NOMO-1 treated with dmso at 0.1 percent for 144 hours (cell line): Measurements from ENCODE around the gene C20orf173.

Experiments used
- DNase-seq: peaks from one replicate; lab custom pipeline; 2025; ENCODE audit not compliant: unreplicated experiment; lab: John Stamatoyannopoulos, UW

C20orf173 gene

DNA sequence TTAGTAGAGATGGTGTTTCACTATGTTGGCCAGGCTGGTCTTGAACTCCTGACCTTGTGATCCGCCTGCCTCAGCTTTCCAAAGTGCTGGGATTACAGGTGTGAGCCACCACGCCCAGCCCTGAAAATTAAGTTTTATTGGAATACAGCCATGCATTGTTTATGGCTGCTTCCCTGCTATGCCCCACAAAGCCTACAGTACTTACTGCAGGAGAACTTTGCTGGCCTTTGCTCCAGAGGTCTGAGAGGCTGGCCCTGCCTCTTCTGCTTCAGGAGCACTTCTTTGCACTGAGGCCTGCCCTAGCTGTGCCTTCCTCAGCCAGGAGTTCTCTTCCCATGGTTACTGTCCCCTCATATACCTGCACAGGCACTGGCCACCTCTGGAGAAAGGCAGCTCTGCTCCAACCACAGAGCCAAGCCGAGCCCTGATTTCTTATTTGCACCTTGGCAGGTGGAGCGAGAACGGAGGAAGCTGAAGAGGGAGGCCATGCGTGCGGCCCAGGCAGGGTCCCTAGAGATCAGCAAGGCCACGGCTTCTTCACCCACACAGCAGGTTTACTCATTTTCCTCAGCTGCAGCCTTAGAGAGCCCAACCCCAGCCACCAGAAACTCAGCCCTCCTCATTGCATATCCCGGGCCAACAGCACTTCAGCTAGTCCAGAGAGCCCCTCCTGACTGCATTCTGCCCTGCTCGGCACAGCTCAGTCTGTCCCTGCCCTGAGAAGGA, 20.8 kb downstream of the C20orf173 start:
- DNase-seq = no peak

GRCh38 chr20:35506872-35507638, 22.4 kb downstream of the C20orf173 start:
- DNase-seq = no peak

- DNase-seq = no peak
These were observed 23.3 kb downstream of the C20orf173 start for GRCh38 chr20:35506179-35506578.

GRCh38 chr20:35504751-35505150, 24.7 kb downstream of the C20orf173 start:
- DNase-seq = no peak

DNA sequence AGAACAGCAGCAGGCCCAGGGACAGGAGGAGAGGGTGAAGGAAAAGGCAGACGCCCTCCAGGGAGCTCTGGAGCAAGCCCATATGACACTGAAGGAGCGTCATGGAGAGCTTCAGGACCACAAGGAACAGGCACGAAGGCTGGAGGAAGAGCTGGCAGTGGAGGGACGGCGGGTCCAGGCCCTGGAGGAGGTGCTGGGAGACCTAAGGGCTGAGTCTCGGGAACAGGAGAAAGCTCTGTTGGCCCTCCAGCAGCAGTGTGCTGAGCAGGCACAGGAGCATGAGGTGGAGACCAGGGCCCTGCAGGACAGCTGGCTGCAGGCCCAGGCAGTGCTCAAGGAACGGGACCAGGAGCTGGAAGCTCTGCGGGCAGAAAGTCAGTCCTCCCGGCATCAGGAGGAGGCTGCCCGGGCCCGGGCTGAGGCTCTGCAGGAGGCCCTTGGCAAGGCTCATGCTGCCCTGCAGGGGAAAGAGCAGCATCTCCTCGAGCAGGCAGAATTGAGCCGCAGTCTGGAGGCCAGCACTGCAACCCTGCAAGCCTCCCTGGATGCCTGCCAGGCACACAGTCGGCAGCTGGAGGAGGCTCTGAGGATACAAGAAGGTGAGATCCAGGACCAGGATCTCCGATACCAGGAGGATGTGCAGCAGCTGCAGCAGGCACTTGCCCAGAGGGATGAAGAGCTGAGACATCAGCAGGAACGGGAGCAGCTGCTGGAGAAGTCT, 25.5 kb downstream of the C20orf173 start:
- no peak for DNase-seq

- DNase-seq = no peak
These were observed 26.2 kb downstream of the C20orf173 start for GRCh38 chr20:35503281-35503680.

GRCh38 chr20:35502352-35502751, 27.1 kb downstream of the C20orf173 start:
- peak; percentile 42 for DNase-seq

DNA sequence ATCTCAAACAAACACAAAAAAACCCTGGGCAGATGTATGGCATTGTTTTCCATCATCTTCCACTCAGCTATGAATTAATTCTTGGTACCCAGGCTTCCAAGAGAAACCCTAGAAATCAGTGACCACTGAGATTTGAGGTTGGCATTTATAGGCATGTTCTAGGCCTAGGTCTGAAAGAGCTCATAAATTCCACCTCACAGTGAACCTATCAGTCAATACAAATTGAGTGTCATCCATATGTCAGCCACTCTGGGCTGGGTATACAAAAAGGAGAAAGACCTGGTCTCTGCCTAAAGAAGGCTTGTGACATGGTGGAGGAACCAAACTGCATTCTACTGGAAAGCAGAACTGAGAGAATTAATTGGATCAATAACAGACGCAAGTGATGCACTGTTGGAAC, 30.2 kb downstream of the C20orf173 start:
- DNase-seq = no peak

DNA sequence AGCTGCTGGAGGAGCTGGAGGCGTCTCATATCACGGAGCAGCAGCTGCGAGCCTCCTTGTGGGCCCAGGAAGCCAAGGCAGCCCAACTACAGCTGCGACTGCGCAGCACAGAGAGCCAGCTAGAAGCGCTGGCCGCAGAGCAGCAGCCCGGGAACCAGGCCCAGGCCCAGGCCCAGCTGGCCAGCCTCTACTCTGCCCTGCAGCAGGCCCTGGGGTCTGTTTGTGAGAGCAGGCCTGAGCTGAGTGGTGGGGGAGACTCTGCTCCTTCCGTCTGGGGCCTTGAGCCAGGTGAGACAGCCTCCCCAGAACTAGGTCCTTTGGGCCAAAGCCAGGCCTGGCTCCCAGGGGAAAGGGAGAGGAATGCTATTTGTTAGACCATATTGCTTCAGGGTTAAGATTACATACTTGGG, 31.7 kb downstream of the C20orf173 start:
- no peak for DNase-seq

DNA sequence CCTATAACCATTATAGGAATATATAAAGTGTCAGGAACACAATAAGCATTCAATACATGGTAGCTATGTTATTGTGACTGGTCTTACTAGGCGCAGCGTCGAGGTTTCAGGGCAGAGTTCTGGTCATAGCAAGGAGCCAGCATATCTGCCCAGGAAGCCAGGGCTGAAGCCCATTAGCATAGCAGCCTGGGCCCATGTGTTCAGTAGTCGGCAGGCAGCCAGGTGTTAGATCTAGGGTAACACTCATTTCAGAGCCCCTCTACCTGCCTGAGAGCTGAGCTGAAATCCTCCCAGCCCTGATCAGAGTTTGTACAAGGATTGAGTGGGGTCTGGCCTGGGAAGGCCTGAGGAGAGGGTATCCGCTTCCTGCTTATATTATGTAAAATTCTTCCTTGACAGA, 32.1 kb downstream of the C20orf173 start:
- DNase-seq = no peak

- DNase-seq = no peak
These were observed 33.0 kb downstream of the C20orf173 start for GRCh38 chr20:35496481-35496880.

DNA sequence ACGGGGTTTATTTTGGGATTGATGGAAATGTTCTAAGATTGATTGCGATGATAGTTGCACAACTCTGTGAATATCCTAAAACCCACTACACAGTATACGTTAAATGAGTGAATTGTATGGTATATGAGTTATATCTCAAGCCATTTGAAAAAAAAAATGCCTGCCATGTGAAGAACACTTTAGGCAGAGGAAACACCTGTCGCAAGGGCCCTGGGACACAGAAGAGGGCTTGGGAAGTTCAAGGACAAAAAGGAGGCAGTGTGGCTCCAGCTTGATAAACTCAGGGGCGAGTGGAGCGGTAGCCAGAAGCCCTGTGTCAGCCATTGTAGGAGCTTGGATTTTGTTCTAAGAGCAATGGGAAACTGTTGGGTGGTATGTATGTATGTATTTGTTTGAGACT, 37.1 kb downstream of the C20orf173 start:
- no peak for DNase-seq

DNA sequence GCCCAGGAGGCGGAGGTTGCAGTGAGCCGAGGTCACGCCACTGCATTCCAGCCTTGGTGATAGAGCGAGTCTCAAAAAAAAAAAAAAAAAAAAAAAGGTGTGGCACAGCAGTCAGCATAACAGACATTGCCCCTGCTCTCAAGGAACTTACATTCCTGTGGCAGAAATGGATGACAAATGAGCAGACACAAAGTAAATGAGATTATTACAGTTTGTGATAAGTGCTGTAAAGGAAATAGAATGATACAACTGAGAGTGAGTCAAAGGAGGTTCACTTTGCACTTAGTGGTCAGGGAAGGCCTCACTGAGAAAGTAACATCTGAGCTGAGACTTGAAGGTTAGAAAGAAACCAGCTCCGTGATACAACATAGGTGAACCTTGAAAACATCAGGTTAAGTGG, 37.6 kb downstream of the C20orf173 start:
- DNase-seq = no peak

DNA sequence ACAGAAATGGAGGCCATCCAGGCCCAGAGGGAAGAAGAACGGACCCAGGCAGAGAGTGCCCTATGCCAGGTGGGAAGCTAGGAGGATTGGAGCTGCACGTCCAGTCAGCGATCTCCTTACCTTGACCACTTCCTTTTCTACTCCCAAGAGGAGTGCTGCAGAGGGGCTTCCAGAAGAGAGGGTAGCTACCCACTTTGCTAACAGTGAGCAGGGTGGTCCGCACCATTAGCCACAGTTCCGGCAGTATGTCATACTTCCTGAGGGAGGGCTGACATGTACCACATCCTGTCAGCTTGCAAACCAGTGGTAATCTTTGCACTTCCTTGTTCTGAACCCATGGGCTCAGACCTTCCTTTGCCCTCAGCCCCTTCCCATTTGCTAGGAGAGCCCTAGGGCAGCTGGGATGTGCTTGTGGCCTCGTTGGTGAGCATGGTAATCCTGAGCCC, 38.7 kb downstream of the C20orf173 start:
- peak; percentile 61 for DNase-seq

- DNase-seq = no peak
These were observed 39.7 kb downstream of the C20orf173 start for GRCh38 chr20:35489717-35490116.

- DNase-seq = no peak
These were observed 42.0 kb downstream of the C20orf173 start for GRCh38 chr20:35487479-35487878.

- DNase-seq = no peak
These were observed 49.7 kb downstream of the C20orf173 start for GRCh38 chr20:35479798-35480197.

GRCh38 chr20:35478804-35479472, 50.5 kb downstream of the C20orf173 start:
- no peak for DNase-seq
